ENCODE measurements around the gene RNF11.

Gene RNF11

GRCh38 chr1:51316113-51316845, 80.2 kb downstream of the RNF11 start:
- no peak for DNase-seq

GRCh38 chr1:51316846-51317120, 80.7 kb downstream of the RNF11 start:
- DNase-seq = no peak

GRCh38 chr1:51317798-51318197, 81.7 kb downstream of the RNF11 start:
- no peak for DNase-seq

GRCh38 chr1:51320967-51321923, 85.2 kb downstream of the RNF11 start:
- no peak for DNase-seq

GRCh38 chr1:51321924-51322280, 85.8 kb downstream of the RNF11 start:
- DNase-seq = no peak

GRCh38 chr1:51322417-51323101, 86.5 kb downstream of the RNF11 start:
- no peak for DNase-seq

Data from NCI-H187 treated with DMSO at 0.1 percent for 48 hours (cell line).